ENCODE data around the gene C2CD2L.
"Not testable (repeated sequence)": the region's sequence is repeated elsewhere in the genome, so short reads cannot be mapped to it uniquely, and the experiment has no call there.

Gene C2CD2L

GRCh38 chr11:119093942-119094815, 13.0 kb upstream of the C2CD2L start:
- no peak for DNase-seq

GRCh38 chr11:119094816-119095065, 12.4 kb upstream of the C2CD2L start:
- peak; percentile 83 for DNase-seq

GRCh38 chr11:119095066-119095880, 11.9 kb upstream of the C2CD2L start:
- DNase-seq: peak; percentile 98

- DNase-seq: no peak
These were observed 7.4 kb upstream of the C2CD2L start for GRCh38 chr11:119099711-119100110.

- DNase-seq: peak; percentile 20
These were observed 6.7 kb upstream of the C2CD2L start for GRCh38 chr11:119100246-119100970.

GRCh38 chr11:119100994-119101758, 6.0 kb upstream of the C2CD2L start:
- DNase-seq: no peak

- DNase-seq: peak; percentile 97
These were observed 5.3 kb upstream of the C2CD2L start, which contains the start of gene DPAGT1 for GRCh38 chr11:119101759-119102423. TSS of gene DPAGT1 (minus strand) at chr11:119101853. CDS start at chr11:119101655, 198 bp downstream.

- not testable (repeated sequence) for DNase-seq
These were observed 3.9 kb upstream of the C2CD2L start for GRCh38 chr11:119103161-119103664.

GRCh38 chr11:119103793-119104192, 3.4 kb upstream of the C2CD2L start:
- no peak for DNase-seq

GRCh38 chr11:119107538-119108145, 498 bp downstream of the C2CD2L start:
- DNase-seq: no peak

- peak; percentile 82 for DNase-seq
These were observed 1.2 kb downstream of the C2CD2L start for GRCh38 chr11:119108146-119108856.

- DNase-seq: no peak
These were observed 1.7 kb downstream of the C2CD2L start for GRCh38 chr11:119108857-119109221.

- DNase-seq: no peak
These were observed 2.7 kb downstream of the C2CD2L start for GRCh38 chr11:119109843-119110242.

- DNase-seq: no peak
These were observed 3.3 kb downstream of the C2CD2L start for GRCh38 chr11:119110439-119110838.

GRCh38 chr11:119111361-119111925, 4.3 kb downstream of the C2CD2L start:
- no peak for DNase-seq

GRCh38 chr11:119112314-119113020, 5.3 kb downstream of the C2CD2L start:
- DNase-seq: no peak

- DNase-seq: no peak
These were observed 6.6 kb downstream of the C2CD2L start for GRCh38 chr11:119113716-119114115.

- no peak for DNase-seq
These were observed 7.2 kb downstream of the C2CD2L start for GRCh38 chr11:119114351-119114750.

- DNase-seq: no peak
These were observed 8.5 kb downstream of the C2CD2L start for GRCh38 chr11:119115484-119116234.
